GM06990 (cell line): Measurements from ENCODE around the gene MSMO1.
A peak's percentile ranks its signal among the peaks of the same experiment; 100 is the strongest.
"Not testable (repeated sequence)": the region's sequence is repeated elsewhere in the genome, so short reads cannot be mapped to it uniquely, and the experiment has no call there.

Source experiments
- DNase-seq: peaks from one replicate; pipeline ENCODE4 v3.0.0-alpha.2; 2011; ENCODE audit not compliant: insufficient read length; ENCODE audit errors: extremely low read depth
- H3K27me3 ChIP-seq: replicated peaks from 2 replicates; pipeline ENCODE4 v1.6.0; 2011; ENCODE audit warnings: low read length; ENCODE audit not compliant: control insufficient read depth, insufficient read depth
- H3K36me3 ChIP-seq: 2 replicates; pipeline ENCODE4 v1.5.1; 2011; ENCODE audit warnings: low read length; ENCODE audit not compliant: control insufficient read depth, insufficient read depth
- H3K4me3 ChIP-seq: replicated peaks from 2 replicates; pipeline ENCODE4 v1.5.1; 2011; ENCODE audit warnings: low read depth, mild to moderate bottlenecking, control low read depth, low read length
- TF ChIP-seq, protein P1 (sequence below): IDR thresholded peaks from 2 replicates; pipeline ENCODE4 v1.5.1; 2011; ENCODE audit warnings: low read length, control low read depth, mild to moderate bottlenecking, inconsistent platforms; ENCODE audit not compliant: insufficient read depth, poor library complexity, severe bottlenecking

MSMO1 gene

DNA sequence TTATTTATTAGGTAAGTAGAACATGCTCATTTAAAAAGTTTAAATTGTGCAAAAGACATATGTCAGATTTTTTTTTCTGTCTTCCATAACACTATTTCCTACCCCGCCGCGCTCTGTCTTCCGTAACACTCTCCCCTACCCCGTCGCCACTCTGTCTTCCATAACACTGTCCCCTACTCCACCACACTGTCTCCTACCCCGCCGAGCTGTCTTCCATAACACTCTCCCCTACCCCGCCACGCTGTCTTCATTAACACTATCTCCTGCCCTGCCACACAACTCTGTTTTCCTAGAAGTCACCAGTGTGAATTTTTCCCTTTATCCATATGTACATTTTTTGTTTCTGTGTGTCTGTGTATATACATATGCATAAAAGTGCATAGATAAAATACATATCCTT lies 4.4 kb downstream of the MSMO1 start:
- no peak for DNase-seq
- peaks cover 8% of the 10 kb centered on the region for H3K36me3 ChIP-seq
- H3K27me3 ChIP-seq = no peaks in the 10 kb centered on the region
- peak overlapping the region; percentile 32 for H3K4me3 ChIP-seq
- TF ChIP-seq, protein P1, sequence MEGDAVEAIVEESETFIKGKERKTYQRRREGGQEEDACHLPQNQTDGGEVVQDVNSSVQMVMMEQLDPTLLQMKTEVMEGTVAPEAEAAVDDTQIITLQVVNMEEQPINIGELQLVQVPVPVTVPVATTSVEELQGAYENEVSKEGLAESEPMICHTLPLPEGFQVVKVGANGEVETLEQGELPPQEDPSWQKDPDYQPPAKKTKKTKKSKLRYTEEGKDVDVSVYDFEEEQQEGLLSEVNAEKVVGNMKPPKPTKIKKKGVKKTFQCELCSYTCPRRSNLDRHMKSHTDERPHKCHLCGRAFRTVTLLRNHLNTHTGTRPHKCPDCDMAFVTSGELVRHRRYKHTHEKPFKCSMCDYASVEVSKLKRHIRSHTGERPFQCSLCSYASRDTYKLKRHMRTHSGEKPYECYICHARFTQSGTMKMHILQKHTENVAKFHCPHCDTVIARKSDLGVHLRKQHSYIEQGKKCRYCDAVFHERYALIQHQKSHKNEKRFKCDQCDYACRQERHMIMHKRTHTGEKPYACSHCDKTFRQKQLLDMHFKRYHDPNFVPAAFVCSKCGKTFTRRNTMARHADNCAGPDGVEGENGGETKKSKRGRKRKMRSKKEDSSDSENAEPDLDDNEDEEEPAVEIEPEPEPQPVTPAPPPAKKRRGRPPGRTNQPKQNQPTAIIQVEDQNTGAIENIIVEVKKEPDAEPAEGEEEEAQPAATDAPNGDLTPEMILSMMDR = no peak

DNA sequence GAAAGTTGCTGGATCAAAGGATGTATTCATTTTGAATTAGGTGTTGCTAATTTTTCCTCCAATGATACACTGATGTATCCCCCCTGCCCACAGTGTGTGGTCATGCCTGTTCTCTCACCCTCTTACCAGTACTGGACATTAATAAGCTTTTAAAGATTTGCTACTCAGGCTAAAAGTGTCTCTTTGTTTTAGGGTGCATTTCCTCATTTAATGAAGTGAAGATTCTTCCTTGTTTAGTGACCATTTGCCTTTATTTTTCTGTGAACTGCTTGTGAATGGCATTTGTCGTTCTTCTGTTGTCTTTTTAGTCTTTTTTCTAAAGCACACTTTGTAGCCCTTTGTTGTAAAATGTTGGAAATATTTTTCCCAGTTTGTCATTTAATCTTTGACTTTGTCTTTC lies 5.0 kb downstream of the MSMO1 start:
- TF ChIP-seq, protein P1 = no peak
- H3K36me3 ChIP-seq = peaks cover 8% of the 10 kb centered on the region

DNA sequence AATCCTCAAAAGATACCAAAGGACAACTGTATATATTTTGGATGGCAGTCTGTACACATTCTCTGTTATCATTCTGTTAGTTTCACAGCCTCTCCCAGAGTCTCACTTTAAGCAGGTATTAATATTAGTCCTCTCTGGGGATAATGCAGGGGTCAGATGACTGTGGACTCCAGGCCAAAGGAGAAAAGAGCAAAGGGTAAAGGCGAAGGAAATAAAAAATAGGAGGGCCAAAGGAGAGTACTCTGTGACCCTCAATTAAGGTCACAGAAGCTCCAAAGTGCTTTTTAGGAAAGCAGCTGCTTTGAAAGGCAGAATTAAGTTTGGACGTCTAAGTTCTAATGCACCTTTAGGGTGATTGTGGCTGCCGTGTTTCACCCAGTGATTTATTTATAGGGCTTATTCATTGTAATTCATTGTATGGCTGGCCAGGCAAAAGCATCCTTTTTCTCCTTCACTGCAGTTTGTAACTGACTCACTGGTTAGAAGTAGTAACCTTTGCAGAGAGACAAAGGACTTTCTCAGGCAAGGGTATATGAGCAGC lies 7.8 kb downstream of the MSMO1 start:
- H3K4me3 ChIP-seq = no peak overlapping the region
- TF ChIP-seq, protein P1 = no peak
- peaks cover 10% of the 10 kb centered on the region for H3K36me3 ChIP-seq
- H3K27me3 ChIP-seq = no peaks in the 10 kb centered on the region
- no peak for DNase-seq

More for the DNA sequence above, 5.0 kb downstream of the MSMO1 start:
- no peak for DNase-seq
- Histone ChIP-seq H3K27me3 (no peaks in the 10 kb centered on the region), H3K4me3 (no peak overlapping the region; the same call in 1 of the 2 replicates)

DNA sequence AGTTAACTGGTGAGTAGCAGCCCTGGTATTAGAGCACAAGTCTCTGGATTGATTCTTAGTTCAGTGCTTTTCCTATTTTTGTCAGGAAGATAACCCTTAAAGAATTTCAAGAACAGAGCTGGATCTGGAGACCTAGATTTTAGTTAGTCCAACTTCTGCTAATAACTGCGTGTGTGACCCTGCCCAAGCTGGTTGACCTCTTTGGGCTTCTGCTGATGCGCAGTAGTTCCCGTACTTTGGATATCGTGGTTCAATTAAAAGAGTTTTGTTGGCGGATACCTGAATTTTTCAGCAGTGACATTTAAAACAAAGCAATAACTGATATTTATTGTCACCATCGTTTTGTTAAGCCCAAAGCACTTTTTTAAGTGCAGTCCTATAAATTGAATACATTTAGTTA lies 9.3 kb downstream of the MSMO1 start:
- Histone ChIP-seq H3K27me3 (no peaks in the 10 kb centered on the region), H3K4me3 (no peak overlapping the region), H3K36me3 (peaks cover 5% of the 10 kb centered on the region)
- DNase-seq = no peak
- TF ChIP-seq, protein P1 = no peak

DNA sequence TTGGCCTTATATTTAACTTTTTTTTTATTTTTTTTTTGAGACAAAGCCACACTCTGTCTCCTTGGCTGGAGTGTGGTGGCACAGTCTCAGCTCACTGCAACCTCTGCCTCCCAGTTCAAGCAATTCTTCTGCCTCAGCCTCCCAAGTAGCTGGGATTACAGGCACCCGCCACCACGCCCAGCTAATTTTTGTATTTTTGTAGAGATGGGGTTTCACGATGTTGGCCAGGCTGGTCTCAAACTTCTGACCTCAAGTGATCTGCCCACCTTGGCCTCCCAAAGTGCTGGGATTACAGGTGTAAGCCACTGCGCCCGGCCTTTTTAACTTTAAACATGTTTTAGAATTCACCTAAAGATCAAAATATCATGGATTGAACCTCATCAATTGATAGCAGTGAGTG lies 14.9 kb downstream of the MSMO1 start:
- H3K27me3 ChIP-seq, DNase-seq, H3K36me3 ChIP-seq, H3K4me3 ChIP-seq: not testable (repeated sequence)

DNA sequence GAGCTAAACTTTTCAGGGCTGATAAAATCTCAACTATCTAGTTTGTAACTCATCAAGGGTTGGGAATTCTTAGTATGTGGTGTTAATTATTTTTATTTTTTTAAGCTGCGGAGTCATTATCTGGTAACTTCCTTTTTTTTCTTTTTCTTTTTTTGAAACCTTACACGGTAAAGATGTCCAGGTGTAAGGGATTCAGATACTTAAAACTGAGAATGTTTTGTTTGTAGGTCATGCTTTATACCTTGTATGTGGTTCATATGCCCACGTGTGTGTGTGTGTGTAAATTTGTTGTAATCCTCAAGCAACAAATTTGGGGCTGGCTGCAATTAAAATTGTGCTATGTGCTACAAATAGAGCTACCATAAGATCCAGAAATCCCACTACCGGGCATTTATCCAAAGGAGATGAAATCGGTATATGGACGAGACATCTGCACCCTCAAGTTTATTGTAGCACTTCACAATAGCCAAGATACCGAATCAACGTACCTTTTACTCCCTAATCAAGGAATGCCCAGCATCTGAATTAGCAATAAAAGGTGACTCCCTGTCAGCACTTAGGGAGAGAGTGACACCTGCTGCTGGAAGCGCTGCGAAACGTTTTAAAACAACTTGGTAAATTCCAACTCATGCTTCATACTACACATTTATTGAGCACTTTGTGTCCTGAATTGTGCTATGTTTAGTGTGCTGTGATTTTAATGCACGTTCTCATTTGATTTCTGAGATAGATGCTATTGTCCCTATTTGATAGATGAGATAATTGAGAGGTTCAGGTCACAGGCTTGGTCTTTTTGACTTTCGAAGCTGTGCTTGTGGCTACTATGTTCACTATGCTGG lies 16.1 kb downstream of the MSMO1 start:
- no peak overlapping the region for H3K4me3 ChIP-seq
- peaks cover 3% of the 10 kb centered on the region for H3K36me3 ChIP-seq
- no peak for DNase-seq
- TF ChIP-seq, protein P1 = no peak
- no peaks in the 10 kb centered on the region for H3K27me3 ChIP-seq
